Activated CD4-positive, alpha-beta memory T cell treated with anti-CD3 and anti-CD28 coated beads for 36 hours (primary cell): ENCODE measurements around the gene SRP14. TPM values are rescaled to one million over a fixed set of nuclear protein-coding genes. Genes with fewer than 3 reads are reported as not detected.
A peak's percentile ranks its signal among the peaks of the same experiment; 100 is the strongest.
"Not testable (repeated sequence)": the region's sequence is repeated elsewhere in the genome, so short reads cannot be mapped to it uniquely, and the experiment has no call there.

Experiments used
- CTCF ChIA-PET: fragments of 350-600 bp; sonication (Branson Sonifier 250); formaldehyde crosslinking; loops from one replicate; lab custom pipeline; 2021; ENCODE audit warnings: antibody characterized with exemption, inconsistent platforms; lab: Charles Lee
- POLR2A ChIA-PET: fragments of 350-600 bp; sonication (Branson Sonifier 250); formaldehyde crosslinking; loops from one replicate; lab custom pipeline; 2021; ENCODE audit warnings: antibody characterized with exemption; lab: Charles Lee
- DNase-seq: peaks from one replicate; pipeline ENCODE4 v3.0.0-alpha.2; 2020
- H3K27ac Mint-ChIP-seq: one replicate; pipeline ENCODE4 v1.8.0; 2021; ENCODE audit warnings: mixed read lengths
- H3K27me3 Mint-ChIP-seq: one replicate; pipeline ENCODE4 v1.8.0; 2021; ENCODE audit warnings: mixed read lengths
- H3K36me3 Mint-ChIP-seq: one replicate; pipeline ENCODE4 v1.8.0; 2021; ENCODE audit warnings: mixed read lengths
- H3K4me1 Mint-ChIP-seq: one replicate; pipeline ENCODE4 v1.8.0; 2021; ENCODE audit warnings: low read depth, mixed read lengths
- H3K4me3 Mint-ChIP-seq: one replicate; pipeline ENCODE4 v1.8.0; 2021; ENCODE audit warnings: mild to moderate bottlenecking, mixed read lengths
- H3K9me3 Mint-ChIP-seq: one replicate; pipeline ENCODE4 v1.8.0; 2021; ENCODE audit warnings: mixed read lengths
- intact Hi-C: fragments of 100-400 bp; cut with micrococcal nuclease; formaldehyde crosslinking; loops from one replicate; pipeline ENCODE4 v1.15.1; 2023
- total RNA-seq, 2 experiments: library from RNA; stranded (reverse); gene quantifications; one replicate each; pipeline ENCODE4 v1.2.3, GENCODE V29; 2021

Gene SRP14
- total RNA-seq, 2 experiments from 2014 or later = 168 to 170 TPM

DNA sequence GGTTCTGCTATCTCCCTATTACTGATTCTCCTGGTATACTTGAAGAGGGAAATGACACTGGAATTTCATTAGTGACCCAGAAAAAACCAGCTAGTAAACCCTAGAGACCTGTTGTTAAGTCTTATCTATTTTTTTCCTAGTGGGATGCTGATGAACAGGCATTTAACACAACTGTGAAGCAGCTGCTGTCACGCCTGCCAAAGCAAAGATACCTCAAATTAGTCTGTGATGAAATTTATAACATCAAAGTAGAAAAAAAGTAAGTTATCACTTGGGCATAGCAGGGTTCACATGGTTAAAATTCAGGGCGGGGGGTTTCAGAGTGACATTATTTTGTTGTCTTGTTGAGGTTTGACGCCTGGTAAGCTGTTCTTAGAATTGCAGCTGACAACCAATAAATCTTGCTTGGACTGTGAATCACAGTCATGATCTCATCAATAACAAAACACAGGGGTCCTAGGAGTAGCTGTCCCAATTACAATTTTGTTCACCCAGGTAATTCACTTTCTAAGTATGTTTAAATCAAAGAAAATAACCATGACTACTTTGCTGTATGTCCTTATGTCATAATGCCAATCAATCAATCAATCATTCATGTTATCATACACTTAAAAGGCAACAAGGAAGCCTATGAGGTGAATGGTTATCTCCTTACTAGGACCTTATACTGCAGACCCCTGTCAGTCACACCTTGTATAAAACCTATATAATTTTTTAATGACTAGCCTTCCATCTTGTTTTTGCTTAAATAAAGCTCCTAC lies 4.6 kb downstream of the SRP14 start:
- Mint-ChIP-seq H3K4me1 (peaks cover 17% of the 10 kb centered on the region), H3K36me3 (peaks cover 44% of the 10 kb centered on the region), H3K27ac (peak overlapping the region; percentile 59), H3K4me3 (no peak overlapping the region), H3K9me3 (no peaks in the 10 kb centered on the region), H3K27me3 (no peaks in the 10 kb centered on the region)
- ChIA-PET CTCF (interaction anchor here (1.0 to 7.4 kb wide), 2 partner anchors 70 to 239 kb away, joined by 3 to 69 read pairs; no protein-coding TSS in a partner anchor), POLR2A (interaction anchor here (1.1 kb wide), 1 partner anchor 11 kb away, joined by 3 read pairs; no protein-coding TSS in a partner anchor)
- intact Hi-C loops = loop anchor here (10.0 kb wide), 1 partner anchor 350 kb away; no protein-coding TSS in a partner anchor
- no peak for DNase-seq

- Mint-ChIP-seq H3K4me1 (peaks cover 9% of the 10 kb centered on the region), H3K36me3 (peaks cover 32% of the 10 kb centered on the region), H3K27me3 (no peaks in the 10 kb centered on the region), H3K9me3 (no peaks in the 10 kb centered on the region), H3K4me3 (no peak overlapping the region), H3K27ac (no peak overlapping the region)
- CTCF ChIA-PET = interaction anchor here (1.0 to 1.5 kb wide), 2 partner anchors 240 to 243 kb away, joined by 3 to 5 read pairs; no protein-coding TSS in a partner anchor
- no peak for DNase-seq
- intact Hi-C loops = loop anchor here (10.0 kb wide), 1 partner anchor 347 kb away; no protein-coding TSS in a partner anchor
- POLR2A ChIA-PET = interaction anchor here (1.0 kb wide), 1 partner anchor 13 kb away, joined by 3 read pairs; no protein-coding TSS in a partner anchor
These were observed 6.7 kb downstream of the SRP14 start for GRCh38 chr15:40032125-40032839.

DNA sequence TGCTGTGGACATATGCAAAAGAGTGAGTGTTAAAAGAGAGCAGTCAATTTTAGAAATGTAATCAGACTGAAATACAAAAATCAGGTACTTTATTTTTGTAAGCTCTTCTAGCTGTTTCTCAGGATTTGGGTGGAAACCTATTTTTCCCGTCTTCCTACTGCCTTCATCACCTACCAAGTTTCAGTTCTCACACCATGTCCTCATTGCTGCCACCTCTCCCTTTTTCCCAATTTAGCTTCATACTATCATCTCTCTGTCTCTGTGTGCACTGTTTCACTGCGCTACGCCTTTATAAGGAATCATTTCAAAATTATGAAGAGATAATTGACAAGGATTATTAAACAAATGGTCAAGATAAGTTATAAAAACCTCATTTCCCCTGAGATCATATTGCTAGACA lies 7.7 kb downstream of the SRP14 start:
- Mint-ChIP-seq H3K4me3 (no peak overlapping the region), H3K4me1 (peaks cover 2% of the 10 kb centered on the region), H3K27ac (no peak overlapping the region), H3K27me3 (no peaks in the 10 kb centered on the region), H3K9me3 (no peaks in the 10 kb centered on the region), H3K36me3 (peaks cover 29% of the 10 kb centered on the region)
- DNase-seq = no peak
- POLR2A ChIA-PET = interaction anchor here (0.6 to 2.3 kb wide), 3 partner anchors 8 to 1301 kb away, joined by 3 to 5 read pairs (median 4); partner anchors contain the start of genes NUSAP1, OIP5 and SRP14
- CTCF ChIA-PET = interaction anchor here (0.6 to 1.9 kb wide), 4 partner anchors 9 to 602 kb away, joined by 3 to 6 read pairs (median 4); no protein-coding TSS in a partner anchor
- intact Hi-C loops = loop anchor here (10.0 kb wide), 1 partner anchor 346 kb away; no protein-coding TSS in a partner anchor

- DNase-seq = peak; percentile 42
- no peak overlapping the region for H3K4me3 Mint-ChIP-seq
- intact Hi-C loops = loop anchor here (10.0 kb wide), 1 partner anchor 345 kb away; no protein-coding TSS in a partner anchor
- peaks cover 21% of the 10 kb centered on the region for H3K36me3 Mint-ChIP-seq
- H3K9me3 Mint-ChIP-seq = no peaks in the 10 kb centered on the region
- no peaks in the 10 kb centered on the region for H3K27me3 Mint-ChIP-seq
- H3K4me1 Mint-ChIP-seq = no peaks in the 10 kb centered on the region
- H3K27ac Mint-ChIP-seq = no peak overlapping the region
- ChIA-PET CTCF (interaction anchor here (0.5 to 1.9 kb wide), 5 partner anchors 10 to 1477 kb away, joined by 3 to 7 read pairs (median 4); no protein-coding TSS in a partner anchor), POLR2A (interaction anchor here (2.3 kb wide), 1 partner anchor 9 kb away, joined by 5 read pairs; the partner anchor contains the start of gene SRP14)
These were observed 8.7 kb downstream of the SRP14 start for GRCh38 chr15:40029979-40030893.

DNA sequence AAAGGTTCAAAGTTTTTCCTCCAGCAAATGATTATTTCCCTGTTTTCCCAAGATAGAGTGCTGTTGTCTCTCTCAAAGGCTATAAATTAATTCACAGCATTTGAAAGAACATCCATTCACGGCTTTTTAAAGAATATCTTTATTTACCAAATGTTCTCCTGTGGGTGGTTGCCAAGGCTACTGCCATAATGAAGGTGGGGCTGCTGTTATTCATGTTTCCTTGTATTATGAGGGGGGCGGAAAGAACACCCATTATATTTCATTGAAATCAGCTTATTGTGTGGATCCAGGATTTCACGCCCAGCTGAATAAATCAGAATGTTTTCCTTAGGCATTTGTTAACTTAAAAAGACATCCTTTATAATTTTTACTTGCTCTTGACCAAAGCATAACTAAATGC lies 10.1 kb downstream of the SRP14 start:
- H3K4me1 Mint-ChIP-seq = no peaks in the 10 kb centered on the region

DNA sequence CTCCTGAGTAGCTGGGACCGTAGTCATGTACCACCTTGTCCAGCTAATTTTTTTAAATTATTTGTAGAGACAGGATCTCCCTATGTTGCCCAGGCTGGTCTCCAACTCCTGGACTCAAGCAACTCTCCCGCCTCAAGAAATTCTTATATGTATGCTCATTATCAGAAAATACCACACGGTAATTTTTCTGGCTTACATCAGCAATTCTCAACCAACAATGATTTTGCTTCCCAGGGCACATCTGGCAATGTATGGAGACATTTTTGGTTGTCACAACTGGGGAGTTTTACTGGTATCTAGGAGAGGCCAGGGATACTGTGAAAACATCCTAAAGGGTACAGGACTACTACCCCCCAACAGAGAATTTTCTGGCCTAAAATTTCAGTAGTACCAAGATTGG lies 10.8 kb downstream of the SRP14 start:
- no peaks in the 10 kb centered on the region for H3K27me3 Mint-ChIP-seq
- H3K36me3 Mint-ChIP-seq = peaks cover 13% of the 10 kb centered on the region
- no peaks in the 10 kb centered on the region for H3K4me1 Mint-ChIP-seq
- DNase-seq = no peak
- CTCF ChIA-PET = interaction anchor here (1.2 kb wide), 1 partner anchor 247 kb away, joined by 4 read pairs; no protein-coding TSS in a partner anchor
- H3K27ac Mint-ChIP-seq = no peak overlapping the region
- H3K9me3 Mint-ChIP-seq = no peaks in the 10 kb centered on the region
- H3K4me3 Mint-ChIP-seq = no peak overlapping the region
- POLR2A ChIA-PET = no interaction called here
- intact Hi-C loops = no loop called here

More for the DNA sequence above, 10.1 kb downstream of the SRP14 start:
- Mint-ChIP-seq H3K36me3 (peaks cover 13% of the 10 kb centered on the region), H3K4me3 (no peak overlapping the region), H3K27me3 (no peaks in the 10 kb centered on the region), H3K27ac (no peak overlapping the region), H3K9me3 (no peaks in the 10 kb centered on the region)
- CTCF ChIA-PET = interaction anchor here (1.4 to 1.7 kb wide), 2 partner anchors 19 to 245 kb away, joined by 4 to 7 read pairs; no protein-coding TSS in a partner anchor
- intact Hi-C loops = no loop called here
- no peak for DNase-seq
- POLR2A ChIA-PET = no interaction called here

- intact Hi-C loops = no loop called here
- peaks cover 59% of the 10 kb centered on the region for H3K36me3 Mint-ChIP-seq
- DNase-seq = no peak
- H3K4me1 Mint-ChIP-seq = no peaks in the 10 kb centered on the region
- CTCF ChIA-PET = interaction anchor here (0.7 to 1.0 kb wide), 3 partner anchors 11 to 263 kb away, joined by 3 to 4 read pairs (median 3); no protein-coding TSS in a partner anchor
- peaks cover 25% of the 10 kb centered on the region for H3K9me3 Mint-ChIP-seq
- no peak overlapping the region for H3K4me3 Mint-ChIP-seq
- POLR2A ChIA-PET = no interaction called here
- no peaks in the 10 kb centered on the region for H3K27me3 Mint-ChIP-seq
- no peak overlapping the region for H3K27ac Mint-ChIP-seq
These were observed 22.6 kb downstream of the SRP14 start for GRCh38 chr15:40016224-40016865.

GRCh38 chr15:40014390-40014789 lies 24.6 kb downstream of the SRP14 start:
- Mint-ChIP-seq H3K36me3 (peaks cover 52% of the 10 kb centered on the region), H3K27ac (no peak overlapping the region), H3K4me1 (no peaks in the 10 kb centered on the region), H3K9me3 (peaks cover 25% of the 10 kb centered on the region), H3K27me3 (no peaks in the 10 kb centered on the region), H3K4me3 (no peak overlapping the region)
- intact Hi-C loops = no loop called here
- DNase-seq = no peak
- ChIA-PET POLR2A (no interaction called here), CTCF (no interaction called here)

- H3K4me1 Mint-ChIP-seq, DNase-seq, H3K27ac Mint-ChIP-seq, intact Hi-C loops, CTCF ChIA-PET, H3K27me3 Mint-ChIP-seq, POLR2A ChIA-PET, H3K4me3 Mint-ChIP-seq: not testable (repeated sequence)
- peaks cover 51% of the 10 kb centered on the region for H3K36me3 Mint-ChIP-seq
- H3K9me3 Mint-ChIP-seq = peaks cover 25% of the 10 kb centered on the region
These were observed 25.6 kb downstream of the SRP14 start for GRCh38 chr15:40013372-40013771.

DNA sequence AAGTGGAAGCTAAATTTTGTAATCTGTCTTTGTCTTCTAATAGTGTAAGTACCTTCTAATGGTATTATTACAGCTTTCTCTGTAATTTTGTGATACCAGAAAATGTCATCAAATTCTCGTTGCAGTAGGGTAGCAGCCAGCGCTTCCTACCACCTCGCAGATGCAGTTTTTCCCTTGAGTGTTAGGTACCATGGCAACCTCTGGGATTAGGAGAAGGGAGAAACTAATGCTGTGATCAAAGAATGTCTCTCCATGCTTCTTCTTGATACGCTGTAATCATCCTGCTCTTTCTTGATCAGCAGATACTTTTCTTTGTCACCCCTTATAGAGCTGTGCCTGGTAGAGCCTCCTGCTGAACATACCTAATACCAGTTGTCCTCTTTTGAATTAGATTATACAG lies 27.7 kb downstream of the SRP14 start:
- Mint-ChIP-seq H3K27me3 (no peaks in the 10 kb centered on the region), H3K9me3 (peaks cover 25% of the 10 kb centered on the region), H3K27ac (no peak overlapping the region), H3K36me3 (peaks cover 53% of the 10 kb centered on the region), H3K4me1 (no peaks in the 10 kb centered on the region), H3K4me3 (no peak overlapping the region)
- intact Hi-C loops = no loop called here
- POLR2A ChIA-PET = no interaction called here
- CTCF ChIA-PET = interaction anchor here (1.1 to 1.2 kb wide), 2 partner anchors 268 to 326 kb away, joined by 3 to 4 read pairs; no protein-coding TSS in a partner anchor
- no peak for DNase-seq
